Stomach (tissue), 9 donors: Measurements from ENCODE around the gene CREB5. TPM values are rescaled to one million over a fixed set of nuclear protein-coding genes. Genes with fewer than 3 reads are reported as not detected.

Experiments used
- DNase-seq, 2 donors: peaks; one replicate each; pipeline versions ENCODE4 v3.0.0 to v3.0.0-alpha.2; 2013 to 2019
- H3K27ac ChIP-seq, 5 donors: fragments of 200-600 bp in 4 of 5; sonication (generic) in 4 of 5; one replicate each; pipeline ENCODE4 v1.5.1; 2013 to 2019; ENCODE audit warnings: mild to moderate bottlenecking in 1 of 5, moderate library complexity in 1 of 5
- H3K27me3 ChIP-seq, 3 donors: fragments of 200-600 bp; sonication (generic); one replicate each; pipeline ENCODE4 v1.5.1; 2017 to 2019; ENCODE audit warnings: mixed run types in 1 of 3
- H3K36me3 ChIP-seq, 4 donors: fragments of 200-600 bp; sonication (generic); 1 replicate in 3 of 4; 2 replicates in 1 of 4; pipeline ENCODE4 v1.5.1; 2016 to 2019
- H3K4me1 ChIP-seq, 4 donors: fragments of 200-600 bp; sonication (generic); one replicate each; pipeline ENCODE4 v1.5.1; 2016 to 2019
- H3K4me3 ChIP-seq, 4 donors: fragments of 200-600 bp; sonication (generic) in 3 of 4; one replicate each; pipeline ENCODE4 v1.5.1; 2016 to 2019; ENCODE audit warnings: mild to moderate bottlenecking in 1 of 4
- H3K9me3 ChIP-seq, 4 donors: fragments of 200-600 bp; sonication (generic); one replicate each; pipeline ENCODE4 v1.5.1; 2016 to 2019
- EP300 ChIP-seq: sonication (generic); formaldehyde crosslinking; IDR thresholded peaks from one replicate; pipeline ENCODE4 v1.6.1; 2017; ENCODE audit warnings: antibody characterized with exemption
- POLR2A ChIP-seq, 4 donors: fragments of 450-650 bp; IDR thresholded peaks; one replicate each; pipeline ENCODE4 v1.6.1; 2016; ENCODE audit warnings: antibody characterized with exemption in 4 of 4, control low read depth in 2 of 4, mild to moderate bottlenecking in 1 of 4, moderate library complexity in 1 of 4
- POLR2AphosphoS5 ChIP-seq, 3 donors: sonication (generic); formaldehyde crosslinking; IDR thresholded peaks; one replicate each; pipeline ENCODE4 v1.6.1; 2016; ENCODE audit warnings: antibody characterized with exemption in 3 of 3
- WGBS, 5 donors: extraction: QIAGEN DNeasy Blood & Tissue Kit in 3 of 5; methylation state at CpG; one replicate each; pipeline versions ENCODE4 v1.1.5 to v1.1.7; 2013 to 2018; 5-methylcytosine and 5-hydroxymethylcytosine counted together
- intact Hi-C: fragments of 100-400 bp; cut with DNase I; formaldehyde crosslinking; loops from one replicate; pipeline ENCODE4 v1.15.1; 2023; ENCODE audit warnings: low total_unique reads
- polyA plus RNA-seq, 3 donors: library from polyadenylated mRNA; stranded (reverse); fragments of 200-250 nt; gene quantifications; one replicate each; pipeline ENCODE4 v1.2.3, GENCODE V29; 2013
- total RNA-seq, 5 donors: library from RNA; depleted of rRNA; stranded (reverse); fragments of >200 nt; gene quantifications; one replicate each; pipeline versions ENCODE4 v1.1.0 to v1.2.3, GENCODE V29; 2014 to 2016
- TF ChIP-seq, protein P1 (sequence below), 7 experiments: fragments of 450-650 bp in 4 of 7; fragments of 200-600 bp in 3 of 7; sonication (generic) in 3 of 7; IDR thresholded peaks; one replicate each; pipeline ENCODE4 v1.5.1; 2016 to 2019; ENCODE audit warnings: antibody characterized with exemption in 7 of 7, control low read depth in 2 of 7, mild to moderate bottlenecking in 1 of 7
- donor health status: healthy with polysubstance abuse.
- donor health status: Bipolar disorder and iron deficiency.
- donor health status: healthy.

CREB5 gene
- total and polyA plus RNA-seq, 8 donors: 0.68 to 30.3 (median 1.5) TPM; not detected in 1

- Histone ChIP-seq H3K9me3 (peaks cover 0 to 8% (median 7%) of the 10 kb centered on the region in 4 donors), H3K27me3 (peaks cover 0 to 11% (median 0%) of the 10 kb centered on the region in 3 donors), H3K27ac (no peak overlapping the region), H3K4me3 (no peak overlapping the region), H3K4me1 (peaks cover 0 to 32% (median 16%) of the 10 kb centered on the region in 4 donors), H3K36me3 (no peaks in the 10 kb centered on the region)
- TF ChIP-seq, protein P1, sequence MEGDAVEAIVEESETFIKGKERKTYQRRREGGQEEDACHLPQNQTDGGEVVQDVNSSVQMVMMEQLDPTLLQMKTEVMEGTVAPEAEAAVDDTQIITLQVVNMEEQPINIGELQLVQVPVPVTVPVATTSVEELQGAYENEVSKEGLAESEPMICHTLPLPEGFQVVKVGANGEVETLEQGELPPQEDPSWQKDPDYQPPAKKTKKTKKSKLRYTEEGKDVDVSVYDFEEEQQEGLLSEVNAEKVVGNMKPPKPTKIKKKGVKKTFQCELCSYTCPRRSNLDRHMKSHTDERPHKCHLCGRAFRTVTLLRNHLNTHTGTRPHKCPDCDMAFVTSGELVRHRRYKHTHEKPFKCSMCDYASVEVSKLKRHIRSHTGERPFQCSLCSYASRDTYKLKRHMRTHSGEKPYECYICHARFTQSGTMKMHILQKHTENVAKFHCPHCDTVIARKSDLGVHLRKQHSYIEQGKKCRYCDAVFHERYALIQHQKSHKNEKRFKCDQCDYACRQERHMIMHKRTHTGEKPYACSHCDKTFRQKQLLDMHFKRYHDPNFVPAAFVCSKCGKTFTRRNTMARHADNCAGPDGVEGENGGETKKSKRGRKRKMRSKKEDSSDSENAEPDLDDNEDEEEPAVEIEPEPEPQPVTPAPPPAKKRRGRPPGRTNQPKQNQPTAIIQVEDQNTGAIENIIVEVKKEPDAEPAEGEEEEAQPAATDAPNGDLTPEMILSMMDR (IDR thresholded peaks at IDR 0.05): no peak
- TF ChIP-seq EP300: no peak
- no peak for TF ChIP-seq POLR2AphosphoS5 (IDR thresholded peaks at IDR 0.05)
- no peak for TF ChIP-seq POLR2A (IDR thresholded peaks at IDR 0.05)
- intact Hi-C loops: no loop called here
- no peak for DNase-seq
- WGBS, 5 donors: 87 to 94% (median 94%) methylated on average over 8 of the region's 8 CpGs
Measured at GRCh38 chr7:28533267-28533666, 120.9 kb downstream of the CREB5 start.

DNA sequence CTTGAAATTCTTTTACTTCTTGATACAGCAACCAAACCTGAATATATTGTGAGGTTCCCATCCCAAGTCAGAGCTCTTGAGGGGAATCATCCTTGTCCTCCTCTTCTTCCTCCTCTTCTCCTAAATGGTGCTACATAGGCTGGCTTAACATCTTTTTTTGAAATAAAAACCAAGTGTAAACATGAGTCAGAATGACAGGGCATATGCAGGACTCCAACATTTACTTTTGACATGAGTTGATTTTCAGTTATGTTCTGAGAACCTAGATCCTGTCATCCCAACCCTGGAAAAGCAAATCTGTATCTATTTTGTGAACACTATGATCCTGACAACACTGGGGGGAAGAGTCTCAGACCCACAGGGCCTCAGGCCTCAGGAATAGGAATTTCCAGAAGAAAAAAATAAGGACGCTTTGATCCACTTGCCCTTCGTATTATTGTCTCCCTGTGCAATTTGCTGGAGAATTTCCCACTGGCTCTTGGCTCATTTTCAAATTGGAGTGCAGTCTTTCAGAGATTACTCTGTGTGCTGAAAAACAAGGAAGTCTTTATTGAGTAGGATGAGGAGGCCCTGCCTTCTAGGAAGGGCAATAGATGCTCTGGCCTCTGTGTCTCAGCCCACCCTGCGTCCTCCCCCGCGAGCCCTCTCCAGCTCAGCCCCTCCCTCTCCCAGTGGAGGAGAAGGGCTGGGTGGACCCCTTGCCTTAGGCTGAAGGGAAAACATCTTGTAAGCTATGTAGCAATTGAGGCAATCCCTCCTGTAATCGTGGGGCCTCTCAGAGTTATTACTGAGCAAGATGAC is 121.6 kb downstream of the CREB5 start:
- intact Hi-C loops: no loop called here
- Histone ChIP-seq H3K4me1 (peaks cover 0 to 32% (median 16%) of the 10 kb centered on the region in 4 donors), H3K27me3 (peaks cover 0 to 9% (median 0%) of the 10 kb centered on the region in 3 donors), H3K27ac (no peak overlapping the region), H3K9me3 (peaks cover 0 to 8% (median 7%) of the 10 kb centered on the region in 4 donors), H3K36me3 (no peaks in the 10 kb centered on the region), H3K4me3 (no peak overlapping the region)
- TF ChIP-seq, protein P1 (IDR thresholded peaks at IDR 0.05): no peak
- TF ChIP-seq POLR2A (IDR thresholded peaks at IDR 0.05) (no peak), POLR2AphosphoS5 (IDR thresholded peaks at IDR 0.05) (no peak), EP300 (no peak)
- peak in 1 of 2 donors; percentile 71 for DNase-seq
- 24 to 33% (median 26%) methylated on average over 6 of the region's 6 CpGs for WGBS, 5 donors

DNA sequence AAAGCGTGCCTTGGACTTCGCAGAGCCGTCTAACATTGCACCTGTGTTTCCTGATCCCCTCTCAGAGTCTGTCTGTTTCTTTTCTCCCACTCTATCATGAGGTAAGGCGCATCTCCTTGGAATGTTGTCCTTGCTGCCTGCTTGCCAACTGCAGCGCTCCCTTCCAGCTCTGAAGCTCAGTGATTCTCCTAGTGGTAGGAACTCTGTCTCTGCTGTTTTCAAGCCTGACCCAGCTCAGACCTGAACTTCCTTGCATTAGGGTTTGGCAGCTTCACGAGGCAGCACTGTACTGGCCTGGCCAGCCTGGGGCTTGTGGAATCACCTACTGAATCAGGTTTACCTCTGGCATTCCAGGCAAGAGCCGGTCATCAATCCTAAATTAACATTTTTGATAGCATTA is 123.9 kb downstream of the CREB5 start:
- 56 to 80% (median 67%) methylated on average over 7 of the region's 7 CpGs for WGBS, 5 donors
- Histone ChIP-seq H3K4me1 (peaks cover 0 to 9% (median 5%) of the 10 kb centered on the region in 4 donors), H3K36me3 (no peaks in the 10 kb centered on the region), H3K27ac (no peak overlapping the region), H3K27me3 (peaks cover 0 to 6% (median 0%) of the 10 kb centered on the region in 3 donors), H3K9me3 (peaks cover 0 to 8% (median 7%) of the 10 kb centered on the region in 4 donors), H3K4me3 (no peak overlapping the region)
- intact Hi-C loops: no loop called here
- TF ChIP-seq POLR2AphosphoS5 (IDR thresholded peaks at IDR 0.05) (no peak), POLR2A (IDR thresholded peaks at IDR 0.05) (no peak), EP300 (no peak)
- peak in 1 of 2 donors; percentile 67 for DNase-seq

- Histone ChIP-seq H3K9me3 (no peaks in the 10 kb centered on the region), H3K36me3 (no peaks in the 10 kb centered on the region), H3K4me1 (peaks cover 0 to 8% (median under 1%) of the 10 kb centered on the region in 4 donors), H3K27ac (no peak overlapping the region), H3K4me3 (no peak overlapping the region), H3K27me3 (peaks cover 0 to 19% (median 0%) of the 10 kb centered on the region in 3 donors)
- intact Hi-C loops: no loop called here
- DNase-seq: no peak
- WGBS, 5 donors: 83 to 90% (median 87%) methylated on average over 3 of the region's 3 CpGs
- TF ChIP-seq EP300 (no peak), POLR2A (IDR thresholded peaks at IDR 0.05) (no peak), POLR2AphosphoS5 (IDR thresholded peaks at IDR 0.05) (no peak)
- TF ChIP-seq, protein P1 (IDR thresholded peaks at IDR 0.05): no peak
Measured at GRCh38 chr7:28539289-28539981, 127.1 kb downstream of the CREB5 start.
